Endothelial cell of umbilical vein (primary cell): ENCODE measurements around the gene DUSP28. TPM values are rescaled to one million over a fixed set of nuclear protein-coding genes. Genes with fewer than 3 reads are reported as not detected.

Experiments
- BruUV-seq: library from RNA; stranded (reverse); fragments of 400-500 nt; replicated peaks from 2 replicates; lab custom pipeline; 2021; lab: Mats Ljungman, UMichigan
- CTCF ChIA-PET: fragments of 300-600, 350-600 bp; sonication (Branson Sonifier 250); formaldehyde crosslinking; loops from one replicate; lab custom pipeline; 2021; ENCODE audit warnings: antibody characterized with exemption, inconsistent platforms; lab: Charles Lee
- POLR2A ChIA-PET: fragments of 300-600, 350-600 bp; sonication (Branson Sonifier 250); formaldehyde crosslinking; loops from one replicate; lab custom pipeline; 2021; ENCODE audit warnings: antibody characterized with exemption, inconsistent platforms; lab: Charles Lee
- DNase-seq: peaks from one replicate; pipeline ENCODE4 v3.0.0-alpha.2; 2011; ENCODE audit warnings: low read depth, low spot score
- FAIRE-seq: peaks from 2 replicates; lab custom pipeline; 2011; peaks lifted over from hg19 to GRCh38; lab: Jason Lieb, UNC
- H2AFZ ChIP-seq: 2 replicates; pipeline ENCODE4 v1.6.0; 2012; ENCODE audit warnings: low read depth, low read length, control low read depth, inconsistent platforms
- H3K27ac ChIP-seq: 2 replicates; pipeline ENCODE4 v1.5.1; 2011; ENCODE audit warnings: low read depth, mild to moderate bottlenecking, control low read depth, low read length, moderate library complexity; ENCODE audit not compliant: insufficient read depth
- H3K27me3 ChIP-seq, 2 experiments: 2 replicates each; pipeline versions ENCODE4 v1.6.0 to v1.6.1; 2011; ENCODE audit warnings: low read length in 2 of 2, mixed read lengths in 1 of 2; ENCODE audit not compliant: control insufficient read depth in 2 of 2, insufficient read depth in 2 of 2
- H3K36me3 ChIP-seq, 2 experiments: 2 replicates in 1 of 2; 3 replicates in 1 of 2; pipeline ENCODE4 v1.5.1; 2011; ENCODE audit warnings: low read length in 2 of 2, mild to moderate bottlenecking in 1 of 2, moderate library complexity in 1 of 2; ENCODE audit not compliant: control insufficient read depth in 2 of 2, insufficient read depth in 2 of 2; ENCODE audit errors: extremely low read depth in 1 of 2
- H3K4me1 ChIP-seq: 3 replicates; pipeline ENCODE4 v1.5.1; 2011; ENCODE audit warnings: mild to moderate bottlenecking, low read length; ENCODE audit not compliant: control insufficient read depth, insufficient read depth; ENCODE audit errors: extremely low read depth
- H3K4me2 ChIP-seq: 2 replicates; pipeline ENCODE4 v1.6.1; 2011; ENCODE audit warnings: low read length, control low read depth, mixed read lengths; ENCODE audit not compliant: insufficient read depth
- H3K4me3 ChIP-seq, 3 experiments: fragments of 200-600 bp in 1 of 3; sonication (generic), shearing (Covaris generic) in 1 of 3; replicated peaks in 1 of 3; 2 replicates each; pipeline ENCODE4 v1.5.1; 2011 to 2016; ENCODE audit warnings: control low read depth in 3 of 3, low read length in 3 of 3, mild to moderate bottlenecking in 2 of 3, inconsistent platforms in 1 of 3, low read depth in 1 of 3, moderate library complexity in 1 of 3; ENCODE audit not compliant: insufficient read depth in 1 of 3
- H3K79me2 ChIP-seq: 2 replicates; pipeline ENCODE4 v1.6.0; 2012; ENCODE audit warnings: low read length, inconsistent platforms; ENCODE audit not compliant: control insufficient read depth, insufficient read depth
- H3K9ac ChIP-seq: replicated peaks from 2 replicates; pipeline ENCODE3; 2011; ENCODE audit warnings: low read length, control low read depth; ENCODE audit not compliant: insufficient read depth; ENCODE audit errors: extremely low read depth
- H3K9me1 ChIP-seq: replicated peaks from 3 replicates; pipeline ENCODE4 v1.6.0; 2011; ENCODE audit warnings: mild to moderate bottlenecking, low read length; ENCODE audit not compliant: control insufficient read depth, insufficient read depth; ENCODE audit errors: extremely low read depth
- H3K9me3 ChIP-seq: replicated peaks from 2 replicates; pipeline ENCODE4 v1.5.1; 2012; ENCODE audit warnings: low read length, inconsistent platforms; ENCODE audit not compliant: control insufficient read depth, insufficient read depth
- H4K20me1 ChIP-seq: replicated peaks from 2 replicates; pipeline ENCODE3; 2011; ENCODE audit warnings: mild to moderate bottlenecking, low read length; ENCODE audit not compliant: control insufficient read depth, insufficient read depth; ENCODE audit errors: extremely low read depth
- EZH2 ChIP-seq: IDR thresholded peaks from 2 replicates; pipeline ENCODE4 v1.6.1; 2012; ENCODE audit warnings: borderline replicate concordance, low read depth, mild to moderate bottlenecking, moderate library complexity, low read length, inconsistent platforms; ENCODE audit not compliant: severe bottlenecking
- FOS ChIP-seq: IDR thresholded peaks from 2 replicates; pipeline ENCODE4 v1.6.1; 2011; ENCODE audit warnings: mild to moderate bottlenecking, low read length, moderate library complexity, borderline replicate concordance; ENCODE audit not compliant: insufficient read depth
- GATA2 ChIP-seq: IDR thresholded peaks from 2 replicates; pipeline ENCODE4 v1.7.0; 2011; ENCODE audit warnings: low read depth, mild to moderate bottlenecking, moderate library complexity, mixed read lengths, low read length; ENCODE audit not compliant: insufficient read length, insufficient read depth
- JUN ChIP-seq: IDR thresholded peaks from 2 replicates; pipeline ENCODE4 v1.6.1; 2011; ENCODE audit warnings: borderline replicate concordance, low read depth; ENCODE audit not compliant: insufficient read length, insufficient read depth
- MYC ChIP-seq: IDR thresholded peaks from one replicate; pipeline ENCODE4 v1.6.1; 2011; ENCODE audit warnings: mild to moderate bottlenecking, low read depth, low read length
- POLR2A ChIP-seq: IDR thresholded peaks from 2 replicates; pipeline ENCODE4 v1.6.1; 2012; ENCODE audit warnings: low read depth, mild to moderate bottlenecking, control low read depth, low read length
- POLR2AphosphoS5 ChIP-seq: IDR thresholded peaks from 2 replicates; pipeline ENCODE4 v1.6.1; 2012; ENCODE audit warnings: low read depth, mild to moderate bottlenecking, control low read depth, low read length, moderate library complexity; ENCODE audit not compliant: insufficient read depth
- dilution Hi-C: fragments of 300-500 bp; cut with MboI; formaldehyde crosslinking; loops from one replicate; pipeline ENCODE4 v1.15.0; 2019; ENCODE audit warnings: low sequenced_read_pairs; ENCODE audit not compliant: extremely low pct_ligation_motif_present
- intact Hi-C: fragments of 100-400 bp; cut with micrococcal nuclease; formaldehyde crosslinking; loops from one replicate; pipeline ENCODE4 v1.10.0; 2022
- polyA plus RNA-seq, 4 experiments: library from polyadenylated mRNA; depleted of rRNA in 3 of 4; stranded (reverse) in 3 of 4; unstranded in 1 of 4; fragments of >200 nt; gene quantifications; 2 replicates each; pipeline versions ENCODE4 v1.2.1 to v1.2.3, GENCODE V29; 2011 to 2012; ENCODE audit warnings: missing spikeins in 1 of 4
- total RNA-seq: library from RNA; stranded (reverse); gene quantifications from 2 replicates; pipeline ENCODE4 v1.2.3, GENCODE V29; 2021
- TF ChIP-seq, protein P1 (sequence below), 2 donors: IDR thresholded peaks; 1 replicate in 1 of 2; 2 replicates in 1 of 2; pipeline ENCODE4 v1.5.1; 2011; ENCODE audit warnings: low read length in 2 of 2, mild to moderate bottlenecking in 2 of 2, moderate library complexity in 2 of 2, control low read depth in 1 of 2, inconsistent platforms in 1 of 2, low read depth in 1 of 2; ENCODE audit not compliant: insufficient read depth in 1 of 2; ENCODE audit errors: extremely low read depth in 1 of 2
- TF ChIP-seq, protein P2 (sequence below): IDR thresholded peaks from 2 replicates; pipeline ENCODE4 v1.6.1; 2011; ENCODE audit not compliant: insufficient read depth, insufficient read length

DUSP28 gene
- total and polyA plus RNA-seq, 2 donors (not counting 3 experiments of a cell fraction or from before 2014, with no cell fraction given): 2.2 to 4.3 TPM

DNA sequence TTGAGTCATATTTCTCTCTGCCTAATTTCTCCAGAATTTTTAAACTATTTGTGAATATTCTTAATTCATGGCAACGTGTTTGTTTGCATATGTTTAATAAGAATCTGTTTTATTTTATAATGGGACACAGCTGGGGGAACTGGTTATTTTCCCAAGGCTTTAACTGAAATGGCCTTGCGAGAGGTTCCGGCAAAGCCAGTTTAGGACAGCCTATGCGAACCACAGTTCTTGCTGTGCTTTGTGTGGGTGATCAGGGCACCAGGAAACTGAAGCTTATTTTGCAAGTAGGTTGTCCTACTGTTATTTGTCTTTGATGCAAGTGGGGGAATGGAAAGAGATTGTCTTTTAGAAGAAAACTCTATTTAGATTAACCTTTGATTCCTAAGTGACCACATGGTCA is 8.9 kb upstream of the DUSP28 start:
- no peak for DNase-seq

GRCh38 chr2:240551811-240552210 is 8.3 kb upstream of the DUSP28 start:
- FAIRE-seq (no peak), DNase-seq (no peak)
- Histone ChIP-seq H3K27me3 (no peaks in the 10 kb centered on the region), H3K9me3 (no peaks in the 10 kb centered on the region), H2AFZ (no peak overlapping the region), H3K4me3 (no peak overlapping the region), H3K9me1 (no peaks in the 10 kb centered on the region), H4K20me1 (no peaks in the 10 kb centered on the region), H3K4me1 (peaks cover under 1% of the 10 kb centered on the region), H3K79me2 (peaks cover 3% of the 10 kb centered on the region), H3K27ac (no peak overlapping the region), H3K9ac (no peak overlapping the region), H3K36me3 (peaks cover 2% of the 10 kb centered on the region in 2 experiments), H3K4me2 (no peak overlapping the region)
- dilution Hi-C loops: no loop called here
- CTCF ChIA-PET: interaction anchor here (1.2 kb wide), 1 partner anchor 38 kb away, joined by 4 read pairs; no protein-coding TSS in a partner anchor
- POLR2A ChIA-PET: no interaction called here
- TF ChIP-seq FOS (no peak), GATA2 (no peak), POLR2AphosphoS5 (no peak), EZH2 (no peak), POLR2A (no peak), JUN (no peak), MYC (no peak)
- TF ChIP-seq, protein P1, sequence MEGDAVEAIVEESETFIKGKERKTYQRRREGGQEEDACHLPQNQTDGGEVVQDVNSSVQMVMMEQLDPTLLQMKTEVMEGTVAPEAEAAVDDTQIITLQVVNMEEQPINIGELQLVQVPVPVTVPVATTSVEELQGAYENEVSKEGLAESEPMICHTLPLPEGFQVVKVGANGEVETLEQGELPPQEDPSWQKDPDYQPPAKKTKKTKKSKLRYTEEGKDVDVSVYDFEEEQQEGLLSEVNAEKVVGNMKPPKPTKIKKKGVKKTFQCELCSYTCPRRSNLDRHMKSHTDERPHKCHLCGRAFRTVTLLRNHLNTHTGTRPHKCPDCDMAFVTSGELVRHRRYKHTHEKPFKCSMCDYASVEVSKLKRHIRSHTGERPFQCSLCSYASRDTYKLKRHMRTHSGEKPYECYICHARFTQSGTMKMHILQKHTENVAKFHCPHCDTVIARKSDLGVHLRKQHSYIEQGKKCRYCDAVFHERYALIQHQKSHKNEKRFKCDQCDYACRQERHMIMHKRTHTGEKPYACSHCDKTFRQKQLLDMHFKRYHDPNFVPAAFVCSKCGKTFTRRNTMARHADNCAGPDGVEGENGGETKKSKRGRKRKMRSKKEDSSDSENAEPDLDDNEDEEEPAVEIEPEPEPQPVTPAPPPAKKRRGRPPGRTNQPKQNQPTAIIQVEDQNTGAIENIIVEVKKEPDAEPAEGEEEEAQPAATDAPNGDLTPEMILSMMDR (IDR thresholded peaks at IDR 0.05; ENCODE audit: extremely low read depth in 1 of 2, insufficient read depth in 1 of 2, low read depth in 1 of 2, low read length in 2 of 2): no peak
- TF ChIP-seq, protein P2, sequence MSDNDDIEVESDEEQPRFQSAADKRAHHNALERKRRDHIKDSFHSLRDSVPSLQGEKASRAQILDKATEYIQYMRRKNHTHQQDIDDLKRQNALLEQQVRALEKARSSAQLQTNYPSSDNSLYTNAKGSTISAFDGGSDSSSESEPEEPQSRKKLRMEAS: no peak
- no TSS peak for BruUV-seq
- intact Hi-C loops: no loop called here

More for the DNA sequence above, 8.9 kb upstream of the DUSP28 start:
- intact Hi-C loops: no loop called here
- Histone ChIP-seq H3K27me3 (no peaks in the 10 kb centered on the region), H3K9me3 (no peaks in the 10 kb centered on the region), H3K4me2 (no peak overlapping the region), H3K79me2 (peaks cover 2% of the 10 kb centered on the region), H3K9me1 (no peaks in the 10 kb centered on the region), H3K4me1 (no peaks in the 10 kb centered on the region), H4K20me1 (no peaks in the 10 kb centered on the region), H3K27ac (no peak overlapping the region), H3K4me3 (no peak overlapping the region), H2AFZ (no peak overlapping the region), H3K36me3 (peaks cover 2% of the 10 kb centered on the region in 2 experiments), H3K9ac (no peak overlapping the region)
- BruUV-seq: no TSS peak
- FAIRE-seq: no peak
- dilution Hi-C loops: no loop called here
- TF ChIP-seq FOS: no peak
- no peak for TF ChIP-seq POLR2AphosphoS5
- TF ChIP-seq MYC: no peak
- ChIA-PET CTCF (interaction anchor here (1.2 kb wide), 1 partner anchor 37 kb away, joined by 4 read pairs; no protein-coding TSS in a partner anchor), POLR2A (no interaction called here)
